ENCODE results near the gene PCBP3.
"Not testable (repeated sequence)": the region's sequence is repeated elsewhere in the genome, so short reads cannot be mapped to it uniquely, and the experiment has no call there.

Gene PCBP3

GRCh38 chr21:45949928-45950739 is 306.6 kb downstream of the PCBP3 start:
- DNase-seq (ENCODE audit: low read depth) = no peak
- no peak for TF ChIP-seq CTCF (IDR thresholded peaks at IDR 0.05; ENCODE audit: low read depth, low read length, missing control alignments)
- in situ Hi-C loops (cut with HindIII; ENCODE audit: low sequenced_read_pairs) = loop anchor here (5.0 to 10.0 kb wide), 2 partner anchors 68 to 165 kb away; no protein-coding TSS in a partner anchor
- H3K4me3 ChIP-seq (ENCODE audit: low read depth, low read length) = no peak overlapping the region

- H3K4me3 ChIP-seq (ENCODE audit: low read depth, low read length) = no peak overlapping the region
- no peak for TF ChIP-seq CTCF (IDR thresholded peaks at IDR 0.05; ENCODE audit: low read depth, low read length, missing control alignments)
- DNase-seq (ENCODE audit: low read depth) = no peak
- in situ Hi-C loops (cut with HindIII; ENCODE audit: low sequenced_read_pairs) = loop anchor here (5.0 to 10.0 kb wide), 2 partner anchors 69 to 164 kb away; no protein-coding TSS in a partner anchor
Measured at GRCh38 chr21:45950740-45951515, 307.4 kb downstream of the PCBP3 start.

DNA sequence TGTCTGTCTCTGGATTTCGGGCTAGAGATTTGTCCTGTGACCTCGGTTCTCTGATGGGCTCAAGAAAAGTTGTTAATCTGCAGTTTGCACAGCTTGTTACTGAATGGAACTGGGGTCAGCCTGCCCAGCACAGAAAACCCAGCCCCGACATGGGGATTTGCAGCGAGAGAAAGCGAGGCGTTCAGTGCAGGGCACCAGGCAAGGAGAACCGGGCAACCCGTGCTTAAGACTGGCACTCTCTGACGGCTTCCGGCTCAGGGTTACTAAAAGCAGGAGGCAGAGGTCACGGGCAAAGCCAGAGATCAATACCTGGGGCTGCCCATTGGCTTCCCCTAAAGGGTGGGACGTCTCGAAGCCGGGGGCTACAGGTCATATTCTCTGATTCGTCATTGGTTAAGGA is 308.2 kb downstream of the PCBP3 start:
- H3K4me3 ChIP-seq (ENCODE audit: low read depth, low read length) = no peak overlapping the region
- no peak for DNase-seq (ENCODE audit: low read depth)
- no peak for TF ChIP-seq CTCF (IDR thresholded peaks at IDR 0.05; ENCODE audit: low read depth, low read length, missing control alignments)
- in situ Hi-C loops (cut with HindIII; ENCODE audit: low sequenced_read_pairs) = loop anchor here (5.0 to 10.0 kb wide), 2 partner anchors 69 to 163 kb away; no protein-coding TSS in a partner anchor

DNA sequence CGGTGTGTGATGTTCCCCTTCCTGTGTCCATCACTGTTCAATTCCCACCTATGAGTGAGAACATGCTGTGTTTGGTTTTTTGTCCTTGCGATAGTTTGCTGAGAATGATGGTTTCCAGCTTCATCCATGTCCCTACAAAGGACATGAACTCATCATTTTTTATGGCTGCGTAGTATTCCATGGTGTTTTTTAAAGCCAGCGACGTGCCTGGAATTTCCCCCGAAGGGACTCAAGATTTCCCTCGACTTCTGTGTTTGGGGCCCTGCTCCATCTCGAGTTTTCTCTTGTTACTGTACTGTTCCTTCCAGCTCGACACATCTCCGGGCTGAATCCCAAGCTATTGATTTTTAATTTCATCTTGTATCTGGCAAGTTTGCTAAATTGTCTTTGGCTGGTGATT is 309.0 kb downstream of the PCBP3 start:
- H3K4me3 ChIP-seq (ENCODE audit: low read depth, low read length); DNase-seq (ENCODE audit: low read depth): not testable (repeated sequence)
- in situ Hi-C loops (cut with HindIII; ENCODE audit: low sequenced_read_pairs) = loop anchor here (5.0 to 10.0 kb wide), 2 partner anchors 70 to 162 kb away; no protein-coding TSS in a partner anchor

- no peak for TF ChIP-seq CTCF (IDR thresholded peaks at IDR 0.05; ENCODE audit: low read depth, low read length, missing control alignments)
- H3K4me3 ChIP-seq (ENCODE audit: low read depth, low read length) = no peak overlapping the region
- in situ Hi-C loops (cut with HindIII; ENCODE audit: low sequenced_read_pairs) = loop anchor here (5.0 to 10.0 kb wide), 2 partner anchors 71 to 162 kb away; no protein-coding TSS in a partner anchor
- DNase-seq (ENCODE audit: low read depth) = no peak
Measured at GRCh38 chr21:45952974-45953373, 309.4 kb downstream of the PCBP3 start.

DNA sequence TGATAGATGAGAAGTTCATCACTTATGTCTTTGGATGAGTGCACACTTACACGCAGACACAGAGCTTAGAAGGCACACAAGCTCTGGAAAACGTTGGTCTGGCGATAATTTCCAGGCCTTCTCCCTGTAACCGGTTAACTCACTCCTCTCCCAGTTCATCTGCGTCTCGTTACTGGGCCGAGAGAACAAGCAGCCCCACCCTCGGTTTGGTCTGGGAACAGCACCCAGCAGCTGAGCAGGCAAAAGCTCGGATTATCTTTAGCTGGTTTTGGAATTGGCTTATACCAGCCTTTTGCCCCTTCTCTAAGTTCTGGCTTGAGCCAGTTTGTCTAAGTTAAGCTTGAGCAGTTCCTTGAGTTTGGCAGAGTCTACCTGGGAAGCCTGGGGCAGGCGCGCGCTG is 310.7 kb downstream of the PCBP3 start:
- in situ Hi-C loops (cut with HindIII; ENCODE audit: low sequenced_read_pairs) = loop anchor here (5.0 to 10.0 kb wide), 2 partner anchors 72 to 161 kb away; no protein-coding TSS in a partner anchor
- TF ChIP-seq CTCF (IDR thresholded peaks at IDR 0.05; ENCODE audit: low read depth, low read length, missing control alignments) = no peak
- DNase-seq (ENCODE audit: low read depth) = no peak
- H3K4me3 ChIP-seq (ENCODE audit: low read depth, low read length) = no peak overlapping the region

Measured in astrocyte of the cerebellum (primary cell).